GM18508 (cell line): ENCODE results near the gene GID8.

Experiments used
- ATAC-seq: cut with Tn5 transposase; IDR thresholded peaks from one replicate; pipeline ENCODE4 v1.9.1; 2021; ENCODE audit warnings: moderate number of reproducible peaks; ENCODE audit not compliant: insufficient read depth, unreplicated experiment

GID8 gene

GRCh38 chr20:62901891-62902290, 36.1 kb upstream of the GID8 start:
- no peak for ATAC-seq

- no peak for ATAC-seq
Measured at GRCh38 chr20:62902926-62903615, 34.9 kb upstream of the GID8 start.

DNA sequence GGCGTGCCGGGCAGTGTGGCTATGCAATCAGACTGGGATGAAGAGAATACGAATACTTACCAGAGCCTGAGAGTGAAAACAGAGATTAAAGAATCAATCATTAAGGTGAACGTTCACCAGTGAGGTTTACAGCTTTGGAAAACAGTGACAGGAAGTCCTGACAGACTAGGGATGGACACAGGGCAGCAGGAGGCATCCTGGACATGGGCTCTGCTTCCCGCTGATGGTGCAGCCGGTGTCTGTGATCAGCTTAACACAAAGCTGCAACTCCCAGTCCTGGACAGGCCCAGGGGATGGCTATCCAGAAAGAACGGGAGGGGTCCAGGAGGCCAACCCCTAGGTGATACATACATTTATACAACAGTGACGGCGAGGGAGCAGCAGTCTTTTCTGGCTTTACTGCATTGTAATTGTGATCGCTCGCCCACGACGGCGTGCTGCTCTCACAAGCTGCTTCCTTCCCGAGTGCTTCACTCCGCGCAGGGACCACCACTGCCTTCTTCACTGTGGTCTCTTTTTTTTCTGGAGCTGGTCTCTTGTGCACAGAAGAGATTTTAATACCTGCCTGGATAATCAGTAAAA, 32.3 kb upstream of the GID8 start:
- ATAC-seq: no peak

DNA sequence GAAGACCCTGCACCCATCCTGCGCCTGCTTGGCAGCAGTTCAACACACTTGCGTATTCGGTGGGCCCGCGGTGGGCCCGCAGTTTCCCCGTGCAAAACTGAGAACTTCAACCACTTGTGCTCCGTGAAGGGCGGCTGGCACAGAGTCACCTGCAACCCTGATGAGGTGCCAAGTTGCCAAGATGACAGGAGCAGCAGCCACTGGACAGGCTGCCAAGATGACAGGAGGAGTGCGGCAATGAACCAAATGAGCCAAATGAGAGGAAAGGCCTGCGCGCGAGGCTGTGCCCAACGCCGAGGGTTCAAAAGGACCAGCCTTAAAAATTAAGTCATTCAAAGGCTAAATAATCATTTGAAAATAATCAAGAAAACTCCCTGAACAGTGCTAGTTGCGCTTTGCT, 31.7 kb upstream of the GID8 start:
- no peak for ATAC-seq

DNA sequence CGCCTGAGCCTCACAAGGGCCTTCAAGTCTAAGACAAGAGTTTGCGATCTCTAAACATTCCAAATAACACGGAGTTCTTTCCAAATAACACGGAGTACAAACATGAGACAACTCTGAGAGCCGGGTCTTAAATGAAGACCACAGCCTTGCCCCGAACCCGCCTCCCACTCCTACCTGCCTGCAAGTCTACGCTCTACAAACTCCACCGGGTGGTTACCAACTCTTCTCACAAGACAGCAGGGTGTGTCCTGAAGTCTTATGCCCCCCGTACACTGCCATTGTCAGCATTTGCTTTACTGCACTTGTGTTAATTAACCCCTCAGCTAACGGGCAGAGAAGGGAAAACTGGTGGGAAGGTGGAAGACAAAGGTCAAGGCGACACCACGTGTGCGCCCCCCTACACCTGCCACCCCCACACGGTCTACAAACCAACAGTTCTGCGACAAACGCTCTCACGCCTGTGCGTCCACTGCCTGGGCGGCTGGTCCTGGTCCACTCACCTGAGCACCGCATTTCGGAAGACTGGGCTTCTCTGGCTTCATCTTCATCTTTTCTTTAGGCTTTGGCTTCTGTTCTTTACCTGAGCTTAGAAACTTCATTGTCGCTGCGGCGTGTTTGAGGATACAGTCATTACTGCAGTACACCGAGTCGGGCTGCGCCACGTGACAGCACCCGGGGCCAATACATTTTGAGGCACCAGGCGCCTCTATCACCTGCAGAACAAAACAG, 31.1 kb upstream of the GID8 start:
- no peak for ATAC-seq

- no peak for ATAC-seq
Measured at GRCh38 chr20:62907384-62908317, 30.3 kb upstream of the GID8 start.

- no peak for ATAC-seq
Measured at GRCh38 chr20:62908971-62909791, 28.8 kb upstream of the GID8 start.

DNA sequence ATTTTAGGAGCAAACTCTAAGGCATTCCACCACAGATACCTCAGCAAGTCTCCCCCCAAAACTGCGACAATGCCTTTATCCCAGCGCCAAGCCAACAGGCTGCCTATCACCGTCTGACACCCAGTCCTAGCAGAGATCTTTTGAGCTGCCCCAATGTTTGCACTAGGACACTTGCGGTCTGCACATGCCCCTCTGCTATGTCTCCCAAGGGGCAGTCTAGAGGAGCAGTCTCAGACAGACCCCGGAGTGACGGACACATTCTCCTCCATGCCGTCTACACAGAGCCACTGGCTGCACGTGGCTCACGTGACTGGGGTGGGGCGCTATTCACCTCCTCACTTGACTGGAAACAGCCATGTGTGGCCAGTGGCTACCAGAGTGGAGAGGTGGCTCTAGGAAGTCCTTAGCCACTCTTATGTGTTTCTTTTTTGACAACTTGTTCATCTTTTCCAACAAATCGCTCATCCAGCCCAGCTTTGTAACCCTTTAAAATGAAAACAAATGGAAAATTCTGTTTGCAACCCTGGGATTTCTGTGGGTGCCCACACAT, 27.7 kb upstream of the GID8 start:
- ATAC-seq: no peak

DNA sequence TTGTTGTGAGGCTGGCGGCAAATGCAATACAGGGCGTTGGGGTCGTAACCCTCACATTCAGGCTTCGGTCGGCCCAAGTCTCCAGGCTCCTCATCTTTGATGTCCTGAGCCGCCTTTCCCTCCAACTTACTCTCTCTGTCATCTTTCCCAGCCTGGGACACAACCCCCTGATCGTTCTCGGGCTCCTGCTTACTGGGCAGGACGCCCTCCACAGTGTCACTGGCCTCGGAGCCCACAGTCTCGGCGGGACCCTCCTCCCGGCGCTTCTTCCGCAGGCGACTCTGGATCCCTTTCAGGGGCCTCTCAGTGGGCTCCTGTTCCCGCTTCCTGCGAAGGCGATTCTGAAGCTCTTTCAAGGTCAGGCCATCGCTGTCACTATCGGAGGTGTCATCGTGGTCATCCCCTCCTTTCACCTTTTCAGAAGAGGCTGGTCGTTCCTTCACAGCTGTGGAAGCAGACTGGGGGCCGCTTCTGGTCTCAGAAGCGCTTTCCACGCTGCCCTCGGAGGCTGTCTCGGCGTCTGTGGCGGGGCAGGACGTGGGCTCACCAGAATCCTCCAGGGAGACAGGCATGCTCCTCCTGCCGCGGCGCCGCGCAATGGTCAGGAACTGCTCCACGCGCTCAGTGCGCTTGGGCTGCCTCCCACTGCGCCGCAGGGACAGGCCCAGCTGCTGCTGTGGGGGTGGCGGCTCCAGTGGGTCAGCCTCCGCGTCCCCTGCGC, 27.0 kb upstream of the GID8 start:
- ATAC-seq: no peak

- no peak for ATAC-seq
Measured at GRCh38 chr20:62911701-62912280, 26.2 kb upstream of the GID8 start.

DNA sequence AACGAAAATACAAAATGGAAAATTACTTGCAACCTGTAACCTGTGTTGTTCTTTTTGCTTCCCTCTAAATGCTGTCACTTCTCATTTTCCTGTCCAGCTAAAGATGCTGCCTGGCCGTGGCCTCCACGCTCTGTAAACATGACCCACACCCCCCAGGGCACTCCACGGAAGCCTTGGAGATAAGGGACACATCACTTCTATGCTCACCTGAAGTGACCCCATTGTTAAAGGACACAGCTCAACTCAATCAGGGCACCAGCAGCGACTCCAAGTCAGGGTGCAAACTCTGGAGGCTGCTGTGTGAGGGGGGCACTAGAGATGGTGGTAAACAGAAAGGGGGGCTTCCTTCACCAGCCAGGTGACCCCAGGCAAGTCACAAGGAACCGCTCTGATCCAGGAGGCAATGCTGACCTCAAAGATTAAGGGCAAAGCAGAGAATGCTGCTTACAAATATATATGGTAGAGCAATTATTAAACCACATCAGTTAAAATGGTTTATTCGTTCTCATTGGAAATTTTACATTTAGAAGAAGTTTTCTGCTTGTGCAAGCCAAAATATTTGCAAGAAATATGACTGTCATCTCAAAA, 24.8 kb upstream of the GID8 start:
- ATAC-seq: no peak

DNA sequence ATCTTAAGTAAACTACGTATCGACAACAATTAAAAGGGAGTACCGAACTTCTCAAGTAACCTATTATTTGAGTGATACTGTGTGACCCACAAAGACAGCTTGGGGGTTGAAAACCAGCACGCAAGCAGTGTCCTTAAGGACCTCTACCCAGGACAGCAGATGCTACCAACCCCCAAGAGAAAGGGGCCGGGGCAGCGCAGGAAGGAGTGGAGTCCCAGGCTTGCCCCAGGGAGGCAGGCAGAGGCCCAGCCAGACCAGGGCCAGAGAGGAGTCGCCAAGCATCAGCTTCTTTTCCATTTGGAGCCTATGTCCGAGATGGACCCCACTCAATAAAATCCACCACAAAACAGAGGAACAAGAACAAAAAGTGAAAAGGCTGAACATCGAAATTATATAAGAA, 23.5 kb upstream of the GID8 start:
- no peak for ATAC-seq

- ATAC-seq: no peak
Measured at GRCh38 chr20:62914970-62915457, 22.9 kb upstream of the GID8 start.

DNA sequence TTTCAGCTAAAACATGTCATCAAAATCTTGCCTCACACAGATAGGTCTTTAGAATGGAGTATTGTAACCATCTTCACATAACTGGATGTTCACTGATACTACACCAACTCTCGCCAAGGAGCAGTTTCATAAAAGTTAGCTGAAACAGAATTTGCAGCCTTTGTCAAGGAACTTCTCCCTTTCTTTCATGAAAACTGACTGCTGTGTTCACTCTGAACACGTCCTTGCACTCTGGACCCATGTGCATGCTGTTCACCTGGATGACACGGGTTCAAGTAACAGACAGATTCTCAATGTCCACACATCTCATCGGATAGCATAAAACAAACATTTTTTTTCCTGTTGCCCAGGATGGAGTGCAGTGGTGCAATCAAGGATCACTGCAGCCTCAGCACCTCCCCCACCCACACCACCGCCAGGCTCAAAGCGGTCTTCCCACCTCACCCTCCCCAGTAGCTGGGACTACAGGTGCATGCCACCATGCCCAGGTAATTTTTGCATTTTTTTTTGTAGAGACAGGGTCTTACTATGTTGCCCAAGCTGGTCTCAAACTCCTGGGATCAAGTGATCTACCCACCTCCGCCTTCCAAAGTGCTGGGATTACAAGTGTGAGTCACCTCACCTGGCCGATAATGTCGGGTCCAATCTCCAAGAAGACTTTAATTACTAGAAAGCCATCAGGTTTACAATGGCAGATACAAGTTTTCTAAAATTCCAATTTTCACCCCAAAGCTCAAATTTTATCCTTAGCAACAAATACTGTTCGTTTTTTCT, 21.1 kb upstream of the GID8 start:
- no peak for ATAC-seq

DNA sequence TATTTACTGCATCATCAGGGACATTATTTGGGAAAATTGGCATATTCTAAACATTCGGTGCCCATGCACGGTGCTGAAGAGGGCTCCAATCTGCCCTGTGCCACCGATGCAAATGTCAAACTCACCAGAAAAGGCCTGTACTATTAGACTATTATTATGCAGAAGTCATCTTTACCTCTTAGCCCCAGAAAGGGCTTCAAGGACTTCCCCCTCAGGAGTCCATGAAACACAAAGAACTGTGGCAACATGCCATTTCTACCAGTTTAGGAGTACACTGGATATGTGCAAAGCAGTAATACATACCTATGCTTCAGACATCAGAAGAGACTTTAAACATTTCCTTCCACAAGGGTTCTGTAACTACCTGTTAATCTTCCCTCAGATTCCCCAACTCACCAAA, 20.2 kb upstream of the GID8 start:
- no peak for ATAC-seq

DNA sequence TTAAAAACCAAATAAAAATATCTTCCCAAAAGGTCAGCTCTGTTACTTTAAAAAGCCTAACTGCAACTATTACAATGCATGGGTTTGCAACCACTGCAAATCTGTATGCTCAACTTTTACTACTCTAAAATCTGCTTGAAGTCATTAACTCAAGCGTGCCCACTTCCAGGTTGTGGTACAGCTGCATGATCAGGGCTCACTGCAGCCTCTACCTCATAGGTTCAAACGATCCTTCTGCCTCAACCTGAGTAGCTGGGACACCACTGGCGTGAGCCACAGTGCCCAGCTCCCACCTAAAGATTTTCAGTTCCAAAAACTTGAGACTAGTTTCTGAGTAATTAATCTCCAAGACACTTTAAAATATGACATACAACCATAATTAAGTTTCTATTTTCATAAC, 19.8 kb upstream of the GID8 start:
- no peak for ATAC-seq

- ATAC-seq: no peak
Measured at GRCh38 chr20:62918831-62919230, 19.1 kb upstream of the GID8 start.
